ENCODE measurements around the gene PRKCH. TPM values are rescaled to one million over a fixed set of nuclear protein-coding genes. Genes with fewer than 3 reads are reported as not detected.

The PRKCH gene
- total RNA-seq, 2 experiments from 2014 or later: 0.85 to 2.3 TPM

GRCh38 chr14:61480704-61481285, 159.4 kb downstream of the PRKCH start:
- no peak for DNase-seq (ENCODE audit: low spot score)
- H3K79me2 ChIP-seq (ENCODE audit: insufficient read depth, low read depth, low read length): no peaks in the 10 kb centered on the region; the same call in 1 of the 2 replicates
- peak overlapping the region; percentile 92 for H3K27ac ChIP-seq (ENCODE audit: low read depth, low read length, poor library complexity, severe bottlenecking)
- H2AFZ ChIP-seq (ENCODE audit: low read length): peak overlapping the region; percentile 49
- no peaks in the 10 kb centered on the region for H3K36me3 ChIP-seq (ENCODE audit: insufficient read depth, low read length)
- TF ChIP-seq, protein P1, sequence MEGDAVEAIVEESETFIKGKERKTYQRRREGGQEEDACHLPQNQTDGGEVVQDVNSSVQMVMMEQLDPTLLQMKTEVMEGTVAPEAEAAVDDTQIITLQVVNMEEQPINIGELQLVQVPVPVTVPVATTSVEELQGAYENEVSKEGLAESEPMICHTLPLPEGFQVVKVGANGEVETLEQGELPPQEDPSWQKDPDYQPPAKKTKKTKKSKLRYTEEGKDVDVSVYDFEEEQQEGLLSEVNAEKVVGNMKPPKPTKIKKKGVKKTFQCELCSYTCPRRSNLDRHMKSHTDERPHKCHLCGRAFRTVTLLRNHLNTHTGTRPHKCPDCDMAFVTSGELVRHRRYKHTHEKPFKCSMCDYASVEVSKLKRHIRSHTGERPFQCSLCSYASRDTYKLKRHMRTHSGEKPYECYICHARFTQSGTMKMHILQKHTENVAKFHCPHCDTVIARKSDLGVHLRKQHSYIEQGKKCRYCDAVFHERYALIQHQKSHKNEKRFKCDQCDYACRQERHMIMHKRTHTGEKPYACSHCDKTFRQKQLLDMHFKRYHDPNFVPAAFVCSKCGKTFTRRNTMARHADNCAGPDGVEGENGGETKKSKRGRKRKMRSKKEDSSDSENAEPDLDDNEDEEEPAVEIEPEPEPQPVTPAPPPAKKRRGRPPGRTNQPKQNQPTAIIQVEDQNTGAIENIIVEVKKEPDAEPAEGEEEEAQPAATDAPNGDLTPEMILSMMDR (conservative IDR thresholded peaks at IDR 0.05; ENCODE audit: low read length): no peak
- TF ChIP-seq EZH2phosphoT487 (IDR thresholded peaks at IDR 0.05; ENCODE audit: borderline replicate concordance, low read depth, low read length): no peak
- POLR2A ChIA-PET: interaction anchor here (0.6 to 15.1 kb wide), 12 partner anchors 9 to 283 kb away, joined by 3 to 333 read pairs (median 4); no protein-coding TSS in a partner anchor
- no peaks in the 10 kb centered on the region for H3K9me2 ChIP-seq (ENCODE audit: insufficient read depth, low read length)
- no peaks in the 10 kb centered on the region for H4K20me1 ChIP-seq (ENCODE audit: insufficient read depth, low read length)
- intact Hi-C loops (cut with micrococcal nuclease; ENCODE audit: unreplicated experiment): no loop called here
- peak overlapping the region; percentile 62 for H3K4me2 ChIP-seq (ENCODE audit: low read length)
- no peak overlapping the region for H3K4me3 ChIP-seq (ENCODE audit: low read depth, low read length, poor library complexity, severe bottlenecking)
- BruUV-seq (replicated peaks): no TSS peak
- CTCF ChIA-PET (ENCODE audit: unreplicated experiment): interaction anchor here (1.0 to 1.7 kb wide), 3 partner anchors 9 to 26 kb away, joined by 3 to 10 read pairs (median 3); no protein-coding TSS in a partner anchor
- no peaks in the 10 kb centered on the region for H3K9me3 ChIP-seq (ENCODE audit: low read length)
- H3K4me1 ChIP-seq (ENCODE audit: insufficient read depth, low read length, poor library complexity, severe bottlenecking): peaks cover 61% of the 10 kb centered on the region

- no peak overlapping the region for H3K4me3 ChIP-seq (ENCODE audit: low read depth, low read length, poor library complexity, severe bottlenecking)
- ChIA-PET CTCF (ENCODE audit: unreplicated experiment) (interaction anchor here (1.0 kb wide), 1 partner anchor 25 kb away, joined by 3 read pairs; no protein-coding TSS in a partner anchor), POLR2A (interaction anchor here (0.7 to 15.1 kb wide), 6 partner anchors 8 to 741 kb away, joined by 3 to 333 read pairs (median 6); no protein-coding TSS in a partner anchor)
- H3K27ac ChIP-seq (ENCODE audit: low read depth, low read length, poor library complexity, severe bottlenecking): no peak overlapping the region
- peak overlapping the region; percentile 49; the same call in 1 of the 2 replicates for H2AFZ ChIP-seq (ENCODE audit: low read length)
- intact Hi-C loops (cut with micrococcal nuclease; ENCODE audit: unreplicated experiment): no loop called here
- no TSS peak for BruUV-seq (replicated peaks)
- TF ChIP-seq EZH2phosphoT487 (IDR thresholded peaks at IDR 0.05; ENCODE audit: borderline replicate concordance, low read depth, low read length): no peak
- TF ChIP-seq, protein P1 (conservative IDR thresholded peaks at IDR 0.05; ENCODE audit: low read length): no peak
- H3K4me2 ChIP-seq (ENCODE audit: low read length): no peak overlapping the region
- H3K4me1 ChIP-seq (ENCODE audit: insufficient read depth, low read length, poor library complexity, severe bottlenecking): peaks cover 51% of the 10 kb centered on the region
- H3K36me3 ChIP-seq (ENCODE audit: insufficient read depth, low read length): no peaks in the 10 kb centered on the region
- no peaks in the 10 kb centered on the region for H3K9me3 ChIP-seq (ENCODE audit: low read length)
- H3K79me2 ChIP-seq (ENCODE audit: insufficient read depth, low read depth, low read length): no peaks in the 10 kb centered on the region
- no peaks in the 10 kb centered on the region for H3K9me2 ChIP-seq (ENCODE audit: insufficient read depth, low read length)
- DNase-seq (ENCODE audit: low spot score): no peak
- no peaks in the 10 kb centered on the region for H4K20me1 ChIP-seq (ENCODE audit: insufficient read depth, low read length)
These were observed 160.3 kb downstream of the PRKCH start for GRCh38 chr14:61481701-61482100.
